Endothelial cell of umbilical vein (primary cell): ENCODE data around the gene NCAN. TPM values are rescaled to one million over a fixed set of nuclear protein-coding genes. Genes with fewer than 3 reads are reported as not detected.
A peak's percentile ranks its signal among the peaks of the same experiment; 100 is the strongest.

Source experiments
- BruUV-seq: library from RNA; stranded (reverse); fragments of 400-500 nt; replicated peaks from 2 replicates; lab custom pipeline; 2021; lab: Mats Ljungman, UMichigan
- CTCF ChIA-PET: fragments of 300-600, 350-600 bp; sonication (Branson Sonifier 250); formaldehyde crosslinking; loops from one replicate; lab custom pipeline; 2021; ENCODE audit warnings: antibody characterized with exemption, inconsistent platforms; lab: Charles Lee
- POLR2A ChIA-PET: fragments of 300-600, 350-600 bp; sonication (Branson Sonifier 250); formaldehyde crosslinking; loops from one replicate; lab custom pipeline; 2021; ENCODE audit warnings: antibody characterized with exemption, inconsistent platforms; lab: Charles Lee
- DNase-seq: peaks from one replicate; pipeline ENCODE4 v3.0.0-alpha.2; 2011; ENCODE audit warnings: low read depth, low spot score
- FAIRE-seq: peaks from 2 replicates; lab custom pipeline; 2011; peaks lifted over from hg19 to GRCh38; lab: Jason Lieb, UNC
- H2AFZ ChIP-seq: 2 replicates; pipeline ENCODE4 v1.6.0; 2012; ENCODE audit warnings: low read depth, low read length, control low read depth, inconsistent platforms
- H3K27ac ChIP-seq: 2 replicates; pipeline ENCODE4 v1.5.1; 2011; ENCODE audit warnings: low read depth, mild to moderate bottlenecking, control low read depth, low read length, moderate library complexity; ENCODE audit not compliant: insufficient read depth
- H3K27me3 ChIP-seq, 2 experiments: 2 replicates each; pipeline versions ENCODE4 v1.6.0 to v1.6.1; 2011; ENCODE audit warnings: low read length in 2 of 2, mixed read lengths in 1 of 2; ENCODE audit not compliant: control insufficient read depth in 2 of 2, insufficient read depth in 2 of 2
- H3K36me3 ChIP-seq, 2 experiments: 2 replicates in 1 of 2; 3 replicates in 1 of 2; pipeline ENCODE4 v1.5.1; 2011; ENCODE audit warnings: low read length in 2 of 2, mild to moderate bottlenecking in 1 of 2, moderate library complexity in 1 of 2; ENCODE audit not compliant: control insufficient read depth in 2 of 2, insufficient read depth in 2 of 2; ENCODE audit errors: extremely low read depth in 1 of 2
- H3K4me1 ChIP-seq: 3 replicates; pipeline ENCODE4 v1.5.1; 2011; ENCODE audit warnings: mild to moderate bottlenecking, low read length; ENCODE audit not compliant: control insufficient read depth, insufficient read depth; ENCODE audit errors: extremely low read depth
- H3K4me2 ChIP-seq: 2 replicates; pipeline ENCODE4 v1.6.1; 2011; ENCODE audit warnings: low read length, control low read depth, mixed read lengths; ENCODE audit not compliant: insufficient read depth
- H3K4me3 ChIP-seq, 3 experiments: fragments of 200-600 bp in 1 of 3; sonication (generic), shearing (Covaris generic) in 1 of 3; replicated peaks in 1 of 3; 2 replicates each; pipeline ENCODE4 v1.5.1; 2011 to 2016; ENCODE audit warnings: control low read depth in 3 of 3, low read length in 3 of 3, mild to moderate bottlenecking in 2 of 3, inconsistent platforms in 1 of 3, low read depth in 1 of 3, moderate library complexity in 1 of 3; ENCODE audit not compliant: insufficient read depth in 1 of 3
- H3K79me2 ChIP-seq: 2 replicates; pipeline ENCODE4 v1.6.0; 2012; ENCODE audit warnings: low read length, inconsistent platforms; ENCODE audit not compliant: control insufficient read depth, insufficient read depth
- H3K9ac ChIP-seq: replicated peaks from 2 replicates; pipeline ENCODE3; 2011; ENCODE audit warnings: low read length, control low read depth; ENCODE audit not compliant: insufficient read depth; ENCODE audit errors: extremely low read depth
- H3K9me1 ChIP-seq: replicated peaks from 3 replicates; pipeline ENCODE4 v1.6.0; 2011; ENCODE audit warnings: mild to moderate bottlenecking, low read length; ENCODE audit not compliant: control insufficient read depth, insufficient read depth; ENCODE audit errors: extremely low read depth
- H3K9me3 ChIP-seq: replicated peaks from 2 replicates; pipeline ENCODE4 v1.5.1; 2012; ENCODE audit warnings: low read length, inconsistent platforms; ENCODE audit not compliant: control insufficient read depth, insufficient read depth
- H4K20me1 ChIP-seq: replicated peaks from 2 replicates; pipeline ENCODE3; 2011; ENCODE audit warnings: mild to moderate bottlenecking, low read length; ENCODE audit not compliant: control insufficient read depth, insufficient read depth; ENCODE audit errors: extremely low read depth
- EZH2 ChIP-seq: IDR thresholded peaks from 2 replicates; pipeline ENCODE4 v1.6.1; 2012; ENCODE audit warnings: borderline replicate concordance, low read depth, mild to moderate bottlenecking, moderate library complexity, low read length, inconsistent platforms; ENCODE audit not compliant: severe bottlenecking
- FOS ChIP-seq: IDR thresholded peaks from 2 replicates; pipeline ENCODE4 v1.6.1; 2011; ENCODE audit warnings: mild to moderate bottlenecking, low read length, moderate library complexity, borderline replicate concordance; ENCODE audit not compliant: insufficient read depth
- GATA2 ChIP-seq: IDR thresholded peaks from 2 replicates; pipeline ENCODE4 v1.7.0; 2011; ENCODE audit warnings: low read depth, mild to moderate bottlenecking, moderate library complexity, mixed read lengths, low read length; ENCODE audit not compliant: insufficient read length, insufficient read depth
- JUN ChIP-seq: IDR thresholded peaks from 2 replicates; pipeline ENCODE4 v1.6.1; 2011; ENCODE audit warnings: borderline replicate concordance, low read depth; ENCODE audit not compliant: insufficient read length, insufficient read depth
- MYC ChIP-seq: IDR thresholded peaks from one replicate; pipeline ENCODE4 v1.6.1; 2011; ENCODE audit warnings: mild to moderate bottlenecking, low read depth, low read length
- POLR2A ChIP-seq: IDR thresholded peaks from 2 replicates; pipeline ENCODE4 v1.6.1; 2012; ENCODE audit warnings: low read depth, mild to moderate bottlenecking, control low read depth, low read length
- POLR2AphosphoS5 ChIP-seq: IDR thresholded peaks from 2 replicates; pipeline ENCODE4 v1.6.1; 2012; ENCODE audit warnings: low read depth, mild to moderate bottlenecking, control low read depth, low read length, moderate library complexity; ENCODE audit not compliant: insufficient read depth
- dilution Hi-C: fragments of 300-500 bp; cut with MboI; formaldehyde crosslinking; loops from one replicate; pipeline ENCODE4 v1.15.0; 2019; ENCODE audit warnings: low sequenced_read_pairs; ENCODE audit not compliant: extremely low pct_ligation_motif_present
- intact Hi-C: fragments of 100-400 bp; cut with micrococcal nuclease; formaldehyde crosslinking; loops from one replicate; pipeline ENCODE4 v1.10.0; 2022
- polyA plus RNA-seq, 4 experiments: library from polyadenylated mRNA; depleted of rRNA in 3 of 4; stranded (reverse) in 3 of 4; unstranded in 1 of 4; fragments of >200 nt; gene quantifications; 2 replicates each; pipeline versions ENCODE4 v1.2.1 to v1.2.3, GENCODE V29; 2011 to 2012; ENCODE audit warnings: missing spikeins in 1 of 4
- total RNA-seq: library from RNA; stranded (reverse); gene quantifications from 2 replicates; pipeline ENCODE4 v1.2.3, GENCODE V29; 2021
- TF ChIP-seq, protein P1 (sequence below), 2 donors: IDR thresholded peaks; 1 replicate in 1 of 2; 2 replicates in 1 of 2; pipeline ENCODE4 v1.5.1; 2011; ENCODE audit warnings: low read length in 2 of 2, mild to moderate bottlenecking in 2 of 2, moderate library complexity in 2 of 2, control low read depth in 1 of 2, inconsistent platforms in 1 of 2, low read depth in 1 of 2; ENCODE audit not compliant: insufficient read depth in 1 of 2; ENCODE audit errors: extremely low read depth in 1 of 2
- TF ChIP-seq, protein P2 (sequence below): IDR thresholded peaks from 2 replicates; pipeline ENCODE4 v1.6.1; 2011; ENCODE audit not compliant: insufficient read depth, insufficient read length

The NCAN gene
- total and polyA plus RNA-seq, 2 donors (not counting 3 experiments of a cell fraction or from before 2014, with no cell fraction given): not detected

DNA sequence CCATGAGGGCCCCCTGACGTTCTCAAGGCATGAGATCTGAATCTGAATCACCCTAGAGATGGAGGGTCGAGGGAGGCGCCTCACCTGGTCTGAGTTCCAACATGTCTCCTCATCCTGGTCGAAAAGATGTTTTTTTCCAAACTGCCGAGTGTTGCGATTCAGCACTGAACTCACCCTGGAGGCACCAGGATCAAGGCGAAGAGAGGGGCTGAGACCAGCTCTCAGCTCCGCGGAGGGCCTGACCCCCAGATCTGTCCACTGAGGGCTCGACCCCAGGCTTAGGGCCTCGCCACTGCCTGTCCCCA, 9.1 kb upstream of the NCAN start:
- H3K27me3 ChIP-seq: no peaks in the 10 kb centered on the region
- DNase-seq (no peak), FAIRE-seq (no peak)
- peak overlapping the region; percentile 41 for H2AFZ ChIP-seq
- TF ChIP-seq FOS (no peak), GATA2 (no peak), POLR2AphosphoS5 (no peak), MYC (no peak), JUN (no peak), POLR2A (no peak), EZH2 (no peak)
- TF ChIP-seq, protein P1, sequence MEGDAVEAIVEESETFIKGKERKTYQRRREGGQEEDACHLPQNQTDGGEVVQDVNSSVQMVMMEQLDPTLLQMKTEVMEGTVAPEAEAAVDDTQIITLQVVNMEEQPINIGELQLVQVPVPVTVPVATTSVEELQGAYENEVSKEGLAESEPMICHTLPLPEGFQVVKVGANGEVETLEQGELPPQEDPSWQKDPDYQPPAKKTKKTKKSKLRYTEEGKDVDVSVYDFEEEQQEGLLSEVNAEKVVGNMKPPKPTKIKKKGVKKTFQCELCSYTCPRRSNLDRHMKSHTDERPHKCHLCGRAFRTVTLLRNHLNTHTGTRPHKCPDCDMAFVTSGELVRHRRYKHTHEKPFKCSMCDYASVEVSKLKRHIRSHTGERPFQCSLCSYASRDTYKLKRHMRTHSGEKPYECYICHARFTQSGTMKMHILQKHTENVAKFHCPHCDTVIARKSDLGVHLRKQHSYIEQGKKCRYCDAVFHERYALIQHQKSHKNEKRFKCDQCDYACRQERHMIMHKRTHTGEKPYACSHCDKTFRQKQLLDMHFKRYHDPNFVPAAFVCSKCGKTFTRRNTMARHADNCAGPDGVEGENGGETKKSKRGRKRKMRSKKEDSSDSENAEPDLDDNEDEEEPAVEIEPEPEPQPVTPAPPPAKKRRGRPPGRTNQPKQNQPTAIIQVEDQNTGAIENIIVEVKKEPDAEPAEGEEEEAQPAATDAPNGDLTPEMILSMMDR (IDR thresholded peaks at IDR 0.05; ENCODE audit: extremely low read depth in 1 of 2, insufficient read depth in 1 of 2, low read depth in 1 of 2, low read length in 2 of 2): no peak
- TF ChIP-seq, protein P2, sequence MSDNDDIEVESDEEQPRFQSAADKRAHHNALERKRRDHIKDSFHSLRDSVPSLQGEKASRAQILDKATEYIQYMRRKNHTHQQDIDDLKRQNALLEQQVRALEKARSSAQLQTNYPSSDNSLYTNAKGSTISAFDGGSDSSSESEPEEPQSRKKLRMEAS: no peak
- H3K4me3 ChIP-seq: peak overlapping the region; percentile 33 to 59 (median 45)
- peak overlapping the region; percentile 19 for H3K27ac ChIP-seq
- peaks cover 9 to 18% of the 10 kb centered on the region in 2 experiments for H3K36me3 ChIP-seq
- peak overlapping the region; percentile 80 for H3K4me2 ChIP-seq
- ChIA-PET POLR2A (no interaction called here), CTCF (interaction anchor here (0.6 to 2.0 kb wide), 3 partner anchors 10 to 284 kb away, joined by 3 to 13 read pairs (median 7); partner anchors contain the start of genes BORCS8 and RFXANK)
- H3K4me1 ChIP-seq: peaks cover 6% of the 10 kb centered on the region
- no peaks in the 10 kb centered on the region for H3K9me3 ChIP-seq
- no peaks in the 10 kb centered on the region for H4K20me1 ChIP-seq
- dilution Hi-C loops (no loop called here), intact Hi-C loops (loop anchor here (1.0 kb wide), 1 partner anchor 10 kb away; the partner anchor contains the start of genes BORCS8 and RFXANK)
- BruUV-seq: no TSS peak
- peaks cover 12% of the 10 kb centered on the region for H3K79me2 ChIP-seq
- H3K9ac ChIP-seq: peak overlapping the region; percentile 43
- no peaks in the 10 kb centered on the region for H3K9me1 ChIP-seq
